Measurements from ENCODE around the gene NET1.

DNA sequence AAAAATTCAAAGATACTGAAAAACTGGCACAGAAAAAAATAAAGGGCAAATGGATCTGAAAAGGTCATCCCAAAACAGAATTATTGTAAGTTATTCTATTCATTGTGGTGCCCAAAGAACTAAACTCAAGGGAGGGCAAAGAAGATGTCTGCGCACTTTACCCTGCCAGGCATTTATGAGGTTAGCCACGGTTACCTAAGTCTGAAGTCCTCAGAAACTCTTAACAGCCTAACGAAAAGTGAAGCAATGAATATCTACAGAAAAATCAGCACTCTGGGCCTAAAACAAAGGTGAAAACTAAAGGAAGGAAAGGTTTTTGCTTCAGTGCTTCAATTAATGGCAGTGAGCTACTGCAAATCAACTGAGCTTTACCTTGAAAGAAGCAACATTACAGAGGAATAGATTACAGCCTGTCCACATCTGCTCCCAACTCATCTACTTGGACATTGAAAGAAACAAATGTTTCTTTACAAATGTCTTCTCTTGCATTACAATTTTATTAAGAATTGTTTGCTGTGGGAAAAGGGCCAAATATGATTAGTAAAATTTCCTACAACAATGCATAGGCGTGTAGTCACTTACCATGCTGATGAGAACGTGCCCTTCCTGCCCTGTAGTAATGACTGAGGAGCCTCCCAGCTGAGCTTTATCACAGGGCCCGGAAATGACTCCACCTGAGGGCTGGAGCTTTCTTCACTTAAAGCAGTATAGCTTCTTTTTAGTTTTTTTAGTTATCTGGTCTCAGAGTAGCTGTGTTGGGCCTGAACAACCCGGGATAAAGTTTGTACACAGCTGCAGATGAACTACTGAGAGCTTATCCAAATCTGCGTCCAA, 7.9 kb upstream of the NET1 start, which contains the start of gene TUBAL3:
- no peak for TF ChIP-seq GATA2 (IDR thresholded peaks at IDR 0.05; ENCODE audit: insufficient read depth, insufficient read length, low read depth, low read length)
- TF ChIP-seq EZH2 (IDR thresholded peaks at IDR 0.05; ENCODE audit: borderline replicate concordance, low read depth, low read length, severe bottlenecking), result no peak
- TF ChIP-seq CTCF (IDR thresholded peaks at IDR 0.05; ENCODE audit: extremely low read depth in 1 of 2, insufficient read depth in 1 of 2, low read depth in 1 of 2, low read length in 2 of 2), result no peak
- TF ChIP-seq POLR2A (IDR thresholded peaks at IDR 0.05; ENCODE audit: low read depth, low read length), result no peak
